HepG2 (cell line): Measurements from ENCODE around the gene NOG.
A peak's percentile ranks its signal among the peaks of the same experiment; 100 is the strongest.

Experiments
- CTCF ChIP-seq: sonication (generic); formaldehyde crosslinking; IDR thresholded peaks from 2 replicates; pipeline ENCODE4 v1.5.0; 2020; ENCODE audit warnings: mild to moderate bottlenecking, missing genetic modification reagents, moderate library complexity
- ESRRA ChIP-seq: sonication (generic); formaldehyde crosslinking; IDR thresholded peaks from 2 replicates; pipeline ENCODE4 v1.5.1; 2020; ENCODE audit warnings: mild to moderate bottlenecking, low read depth, missing genetic modification reagents
- FOXP4 ChIP-seq: sonication (generic); formaldehyde crosslinking; IDR thresholded peaks from 2 replicates; pipeline ENCODE4 v1.4.0; 2020; ENCODE audit warnings: missing genetic modification reagents
- POLR2A ChIP-seq, 2 experiments: IDR thresholded peaks; 2 replicates each; pipeline ENCODE4 v1.6.1; 2011; ENCODE audit warnings: low read depth in 2 of 2, low read length in 2 of 2, mild to moderate bottlenecking in 1 of 2, moderate library complexity in 1 of 2; ENCODE audit not compliant: insufficient read depth in 1 of 2
- RFX5 ChIP-seq: IDR thresholded peaks from 2 replicates; pipeline ENCODE4 v1.6.1; 2011; ENCODE audit warnings: low read depth, low read length, improper control_type of control experiment
- TF ChIP-seq, protein P1 (sequence below), 2 experiments: sonication (generic) in 1 of 2; formaldehyde crosslinking in 1 of 2; IDR thresholded peaks; 2 replicates each; pipeline versions ENCODE4 v1.5.1 to v1.6.1; 2011 to 2020; ENCODE audit warnings: borderline replicate concordance in 1 of 2, low read depth in 1 of 2, low read length in 1 of 2, mild to moderate bottlenecking in 1 of 2, missing genetic modification reagents in 1 of 2, moderate library complexity in 1 of 2
- TF ChIP-seq, protein P2 (sequence below): sonication (generic); formaldehyde crosslinking; IDR thresholded peaks from 2 replicates; pipeline ENCODE4 v1.8.0; 2022; ENCODE audit warnings: missing genetic modification reagents, low read depth, mild to moderate bottlenecking, borderline replicate concordance

GRCh38 chr17:56592487-56593085 is 913 bp upstream of the NOG start:
- no peak for TF ChIP-seq POLR2A (IDR thresholded peaks at IDR 0.05; ENCODE audit: insufficient read depth in 1 of 2, low read depth in 2 of 2, low read length in 2 of 2)
- TF ChIP-seq, protein P1, sequence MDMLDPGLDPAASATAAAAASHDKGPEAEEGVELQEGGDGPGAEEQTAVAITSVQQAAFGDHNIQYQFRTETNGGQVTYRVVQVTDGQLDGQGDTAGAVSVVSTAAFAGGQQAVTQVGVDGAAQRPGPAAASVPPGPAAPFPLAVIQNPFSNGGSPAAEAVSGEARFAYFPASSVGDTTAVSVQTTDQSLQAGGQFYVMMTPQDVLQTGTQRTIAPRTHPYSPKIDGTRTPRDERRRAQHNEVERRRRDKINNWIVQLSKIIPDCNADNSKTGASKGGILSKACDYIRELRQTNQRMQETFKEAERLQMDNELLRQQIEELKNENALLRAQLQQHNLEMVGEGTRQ (IDR thresholded peaks at IDR 0.05; ENCODE audit: low read depth, low read length), result no peak
- TF ChIP-seq, protein P1 (CRISPR knock-in tag; IDR thresholded peaks at IDR 0.05; ENCODE audit: borderline replicate concordance), result no peak
- no peak for TF ChIP-seq RFX5
- TF ChIP-seq ESRRA (CRISPR knock-in tag), result no peak
- no peak for TF ChIP-seq FOXP4
- peak; percentile 81 for TF ChIP-seq CTCF (CRISPR knock-in tag)
- TF ChIP-seq, protein P2, sequence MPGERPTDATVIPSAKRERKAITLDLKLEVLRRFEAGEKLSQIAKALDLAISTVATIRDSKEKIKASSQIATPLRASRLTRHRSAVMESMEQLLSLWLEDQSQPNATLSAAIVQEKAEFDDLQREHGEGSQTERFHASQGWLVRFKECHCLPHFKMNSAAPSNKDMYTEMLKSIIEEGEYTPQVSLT, result no peak
